Right atrium auricular region (tissue), 2 donors: ENCODE measurements around the gene HHIP. TPM values are rescaled to one million over a fixed set of nuclear protein-coding genes. Genes with fewer than 3 reads are reported as not detected.

Experiments
- DNase-seq: peaks from one replicate; pipeline ENCODE4 v3.0.0-alpha.2; 2019; ENCODE audit warnings: low spot score
- H3K27ac ChIP-seq, 2 donors: fragments of 200-600 bp; sonication (generic); 1 replicate in 1 of 2; 2 replicates in 1 of 2; pipeline ENCODE4 v1.5.1; 2016 to 2019
- H3K27me3 ChIP-seq, 2 donors: fragments of 200-600 bp; sonication (generic); one replicate each; pipeline versions ENCODE4 v1.5.1 to v1.6.0; 2017 to 2019
- H3K36me3 ChIP-seq: fragments of 200-600 bp; sonication (generic); one replicate; pipeline ENCODE4 v1.5.1; 2016
- H3K4me1 ChIP-seq, 2 donors: fragments of 200-600 bp; sonication (generic); one replicate each; pipeline versions ENCODE4 v1.5.1 to v1.6.0; 2017 to 2019
- H3K4me3 ChIP-seq, 2 donors: fragments of 200-600 bp; sonication (generic); 1 replicate in 1 of 2; 2 replicates in 1 of 2; pipeline ENCODE4 v1.5.1; 2017 to 2019; ENCODE audit warnings: mild to moderate bottlenecking in 1 of 2, moderate library complexity in 1 of 2
- H3K9me3 ChIP-seq, 2 donors: fragments of 200-600 bp; sonication (generic); one replicate each; pipeline ENCODE4 v1.5.1; 2019
- total RNA-seq, 2 donors: library from RNA; depleted of rRNA; stranded (reverse); fragments of >200 nt; gene quantifications; one replicate each; pipeline ENCODE4 v1.1.0, GENCODE V29; 2016
- TF ChIP-seq, protein P1 (sequence below), 2 donors: fragments of 200-600 bp; sonication (generic); IDR thresholded peaks; one replicate each; pipeline ENCODE4 v1.5.1; 2019; ENCODE audit warnings: antibody characterized with exemption in 2 of 2

Gene HHIP
- total RNA-seq, 2 donors from 2014 or later, result 0.31 to 14.5 TPM

DNA sequence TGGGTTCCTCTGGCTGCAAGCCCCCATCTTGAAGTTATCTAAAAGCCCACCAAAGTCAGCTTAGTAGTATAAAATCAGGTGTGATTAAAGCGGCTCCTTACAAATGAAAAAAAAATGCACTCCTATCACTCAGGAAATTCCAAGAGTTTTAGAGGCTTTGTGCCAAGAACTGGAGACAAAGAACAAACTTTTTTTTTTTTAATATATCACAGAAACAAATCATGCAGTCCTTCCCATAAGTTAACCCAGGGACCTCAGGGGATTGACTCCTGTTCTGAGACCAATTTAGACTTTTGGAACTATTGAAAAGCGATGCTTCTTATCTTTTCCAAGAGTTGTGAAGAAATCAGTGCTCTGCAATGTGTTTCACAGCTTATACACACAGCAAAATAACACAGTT is 53.6 kb downstream of the HHIP start:
- peak overlapping the region in 1 of 2 donors; percentile 33 for H3K27ac ChIP-seq

GRCh38 chr4:144701683-144702233 is 55.8 kb downstream of the HHIP start:
- Histone ChIP-seq H3K4me1 (no peaks in the 10 kb centered on the region), H3K27me3 (no peaks in the 10 kb centered on the region), H3K27ac (no peak overlapping the region), H3K36me3 (no peaks in the 10 kb centered on the region), H3K4me3 (no peak overlapping the region), H3K9me3 (no peaks in the 10 kb centered on the region)
- DNase-seq, result no peak
- TF ChIP-seq, protein P1, sequence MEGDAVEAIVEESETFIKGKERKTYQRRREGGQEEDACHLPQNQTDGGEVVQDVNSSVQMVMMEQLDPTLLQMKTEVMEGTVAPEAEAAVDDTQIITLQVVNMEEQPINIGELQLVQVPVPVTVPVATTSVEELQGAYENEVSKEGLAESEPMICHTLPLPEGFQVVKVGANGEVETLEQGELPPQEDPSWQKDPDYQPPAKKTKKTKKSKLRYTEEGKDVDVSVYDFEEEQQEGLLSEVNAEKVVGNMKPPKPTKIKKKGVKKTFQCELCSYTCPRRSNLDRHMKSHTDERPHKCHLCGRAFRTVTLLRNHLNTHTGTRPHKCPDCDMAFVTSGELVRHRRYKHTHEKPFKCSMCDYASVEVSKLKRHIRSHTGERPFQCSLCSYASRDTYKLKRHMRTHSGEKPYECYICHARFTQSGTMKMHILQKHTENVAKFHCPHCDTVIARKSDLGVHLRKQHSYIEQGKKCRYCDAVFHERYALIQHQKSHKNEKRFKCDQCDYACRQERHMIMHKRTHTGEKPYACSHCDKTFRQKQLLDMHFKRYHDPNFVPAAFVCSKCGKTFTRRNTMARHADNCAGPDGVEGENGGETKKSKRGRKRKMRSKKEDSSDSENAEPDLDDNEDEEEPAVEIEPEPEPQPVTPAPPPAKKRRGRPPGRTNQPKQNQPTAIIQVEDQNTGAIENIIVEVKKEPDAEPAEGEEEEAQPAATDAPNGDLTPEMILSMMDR (IDR thresholded peaks at IDR 0.05), result no peak

More for the DNA sequence above, 53.6 kb downstream of the HHIP start:
- H3K4me1 ChIP-seq, result no peaks in the 10 kb centered on the region
- no peaks in the 10 kb centered on the region for H3K27me3 ChIP-seq
- TF ChIP-seq, protein P1 (IDR thresholded peaks at IDR 0.05), result no peak
- H3K4me3 ChIP-seq, result no peak overlapping the region
- H3K36me3 ChIP-seq, result no peaks in the 10 kb centered on the region
- DNase-seq, result no peak
- H3K9me3 ChIP-seq, result no peaks in the 10 kb centered on the region

DNA sequence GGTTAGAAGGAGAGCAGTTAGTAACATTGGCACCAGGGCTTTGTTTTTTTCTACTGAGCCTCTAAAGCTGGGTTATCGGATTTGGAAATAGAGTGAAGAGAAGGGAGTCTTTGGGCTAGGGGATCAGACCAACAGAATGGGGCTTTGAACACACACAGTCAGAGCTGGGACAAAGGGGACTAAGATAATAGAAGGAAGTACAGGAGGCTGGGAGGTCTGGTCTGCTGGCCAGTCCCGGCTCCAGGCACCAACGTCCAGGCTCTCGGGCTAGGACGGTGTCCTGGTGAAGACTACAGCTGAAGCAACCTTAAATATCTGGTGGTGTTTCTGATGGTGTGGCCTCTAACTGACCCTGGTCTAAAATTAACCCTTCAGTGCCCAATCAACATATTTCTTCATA is 57.5 kb downstream of the HHIP start:
- TF ChIP-seq, protein P1 (IDR thresholded peaks at IDR 0.05), result no peak
- Histone ChIP-seq H3K36me3 (no peaks in the 10 kb centered on the region), H3K27me3 (no peaks in the 10 kb centered on the region), H3K4me1 (no peaks in the 10 kb centered on the region), H3K27ac (no peak overlapping the region), H3K4me3 (no peak overlapping the region), H3K9me3 (no peaks in the 10 kb centered on the region)
- no peak for DNase-seq

DNA sequence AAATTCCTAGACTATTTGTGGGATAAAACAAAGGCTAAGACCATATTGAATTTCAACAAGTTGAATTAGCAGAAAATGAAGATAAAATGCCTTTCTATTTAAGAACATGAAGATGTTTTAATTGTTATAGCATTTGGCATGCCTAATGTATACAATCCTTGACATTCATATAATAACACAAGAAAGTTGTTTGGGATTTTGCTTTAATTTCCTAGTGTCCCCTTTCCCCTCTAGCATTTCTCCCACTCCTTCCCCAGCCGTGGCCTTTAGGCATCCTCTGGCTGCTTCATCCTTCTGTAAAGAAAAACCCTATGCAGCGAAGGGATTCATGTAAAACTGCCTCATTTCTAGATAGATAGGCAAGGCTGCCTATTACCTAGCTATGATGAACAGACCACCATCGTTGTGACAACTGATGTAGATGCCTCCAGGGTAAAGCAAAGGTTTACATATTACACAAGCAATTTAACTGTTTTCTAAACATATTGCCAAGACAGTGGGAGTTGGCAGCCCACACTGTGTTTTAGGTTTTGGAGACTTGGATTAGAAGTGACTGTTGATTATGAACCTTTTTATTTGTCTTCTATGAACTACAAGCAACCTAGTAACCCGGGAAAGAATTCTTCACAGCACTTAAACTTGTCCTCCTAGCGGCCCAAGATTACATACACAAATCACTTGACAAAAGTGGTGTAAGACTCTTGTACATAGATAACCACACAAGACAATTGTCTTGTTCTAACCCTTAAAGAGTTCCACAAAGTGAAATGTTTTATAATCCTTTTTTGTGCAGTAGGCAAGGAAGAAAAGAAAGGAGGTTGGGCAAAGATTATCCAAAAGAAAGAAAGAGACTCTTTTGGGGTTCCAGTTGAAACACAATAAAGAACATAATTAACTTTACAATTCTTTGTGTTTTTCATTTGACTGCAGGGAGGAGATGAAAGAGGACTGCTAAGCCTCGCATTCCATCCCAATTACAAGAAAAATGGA is 59.9 kb downstream of the HHIP start:
- Histone ChIP-seq H3K4me3 (no peak overlapping the region), H3K27ac (no peak overlapping the region), H3K27me3 (no peaks in the 10 kb centered on the region), H3K36me3 (no peaks in the 10 kb centered on the region), H3K4me1 (peaks cover 0 to 4% of the 10 kb centered on the region in 2 donors), H3K9me3 (no peaks in the 10 kb centered on the region)
- DNase-seq, result no peak
- TF ChIP-seq, protein P1 (IDR thresholded peaks at IDR 0.05), result no peak

DNA sequence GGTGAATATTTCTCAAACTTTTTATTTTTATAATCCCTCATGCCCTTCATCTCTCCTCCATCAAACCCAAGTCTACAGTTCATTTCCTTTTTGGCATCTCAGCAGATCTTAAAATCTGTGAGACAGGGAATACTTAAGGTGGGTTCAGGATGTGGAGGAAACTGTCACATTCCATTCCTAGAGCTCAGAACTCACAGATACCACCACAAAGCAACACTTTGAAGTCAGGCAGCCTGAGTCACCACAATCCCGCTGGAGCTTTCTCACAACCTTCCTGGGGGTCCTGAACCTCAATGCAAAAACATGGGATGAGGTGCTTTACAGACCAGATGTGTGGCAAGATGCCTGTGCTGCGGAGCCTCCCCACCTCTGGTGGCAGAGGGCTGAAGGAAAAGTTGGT is 63.2 kb downstream of the HHIP start:
- no peak overlapping the region for H3K4me3 ChIP-seq
- no peaks in the 10 kb centered on the region for H3K9me3 ChIP-seq
- H3K36me3 ChIP-seq, result no peaks in the 10 kb centered on the region
- no peaks in the 10 kb centered on the region for H3K27me3 ChIP-seq
- DNase-seq, result no peak
- H3K27ac ChIP-seq, result no peak overlapping the region
- TF ChIP-seq, protein P1 (IDR thresholded peaks at IDR 0.05), result no peak
- H3K4me1 ChIP-seq, result peaks cover 0 to 4% of the 10 kb centered on the region in 2 donors
